Hepatocyte (in vitro differentiated cells): ENCODE results near the gene OSBPL7.

Source experiments
- CTCF ChIP-seq: fragments of 200-600 bp; sonication (generic); IDR thresholded peaks from 2 replicates; pipeline ENCODE4 v1.5.1; 2016; ENCODE audit warnings: antibody characterized with exemption, mild to moderate bottlenecking; ENCODE audit not compliant: poor library complexity
- EZH2 ChIP-seq: fragments of 200-600 bp; sonication (generic); IDR thresholded peaks from 2 replicates; pipeline ENCODE4 v1.6.1; 2016; ENCODE audit warnings: antibody characterized with exemption, mild to moderate bottlenecking, borderline replicate concordance

GRCh38 chr17:47812146-47812920 lies 9.3 kb downstream of the OSBPL7 start:
- TF ChIP-seq CTCF: no peak
- no peak for TF ChIP-seq EZH2
